H9 (cell line): ENCODE results near the gene MAGEA2B. TPM values are rescaled to one million over a fixed set of nuclear protein-coding genes. Genes with fewer than 3 reads are reported as not detected.
"Not testable (repeated sequence)": the region's sequence is repeated elsewhere in the genome, so short reads cannot be mapped to it uniquely, and the experiment has no call there.

Source experiments
- DNase-seq: peaks from one replicate; pipeline ENCODE4 v3.0.0-alpha.2; 2017
- H2AFZ ChIP-seq: one replicate; pipeline ENCODE4 v1.6.1; 2013; ENCODE audit warnings: mild to moderate bottlenecking, low read length, control low read depth, moderate library complexity
- H2AK5ac ChIP-seq: 2 replicates; pipeline ENCODE4 v1.6.1; 2013; ENCODE audit warnings: low read length, control low read depth, mixed read lengths; ENCODE audit not compliant: insufficient read length
- H2BK120ac ChIP-seq: one replicate; pipeline ENCODE4 v1.6.1; 2013; ENCODE audit warnings: low read depth, mild to moderate bottlenecking, low read length, control low read depth, inconsistent platforms; ENCODE audit not compliant: poor library complexity, severe bottlenecking
- H2BK12ac ChIP-seq: 2 replicates; pipeline ENCODE4 v1.6.1; 2013; ENCODE audit warnings: low read length, control low read depth, mixed read lengths, low read depth; ENCODE audit not compliant: insufficient read length
- H2BK15ac ChIP-seq: 2 replicates; pipeline ENCODE4 v1.6.1; 2013; ENCODE audit warnings: low read depth, low read length, control low read depth
- H2BK20ac ChIP-seq: one replicate; pipeline ENCODE4 v1.6.1; 2013; ENCODE audit warnings: low read depth, mild to moderate bottlenecking, low read length, control low read depth, inconsistent platforms; ENCODE audit not compliant: poor library complexity, severe bottlenecking
- H2BK5ac ChIP-seq: 2 replicates; pipeline ENCODE4 v1.6.1; 2013; ENCODE audit warnings: low read length, control low read depth, mixed read lengths; ENCODE audit not compliant: insufficient read length
- H3K14ac ChIP-seq: 2 replicates; pipeline ENCODE4 v1.6.1; 2013; ENCODE audit warnings: low read length, control low read depth; ENCODE audit not compliant: insufficient read depth
- H3K18ac ChIP-seq: 2 replicates; pipeline ENCODE4 v1.6.1; 2013; ENCODE audit warnings: low read depth, mild to moderate bottlenecking, mixed read lengths, low read length, control low read depth; ENCODE audit not compliant: insufficient read length
- H3K23ac ChIP-seq: 2 replicates; pipeline ENCODE4 v1.6.1; 2013; ENCODE audit warnings: low read length, control low read depth, mixed read lengths, low read depth; ENCODE audit not compliant: insufficient read length
- H3K23me2 ChIP-seq: 2 replicates; pipeline ENCODE4 v1.6.1; 2013; ENCODE audit warnings: low read depth, mild to moderate bottlenecking, mixed read lengths, low read length, control low read depth; ENCODE audit not compliant: insufficient read length, poor library complexity, severe bottlenecking
- H3K27ac ChIP-seq: 2 replicates; pipeline ENCODE4 v1.5.1; 2013; ENCODE audit warnings: low read length, control low read depth, mixed read lengths, low read depth; ENCODE audit not compliant: insufficient read length
- H3K27me3 ChIP-seq: 2 replicates; pipeline ENCODE4 v1.6.1; 2013; ENCODE audit warnings: low read length, control low read depth, inconsistent platforms; ENCODE audit not compliant: insufficient read depth
- H3K4ac ChIP-seq: 2 replicates; pipeline ENCODE4 v1.6.1; 2013; ENCODE audit warnings: low read depth, mild to moderate bottlenecking, control low read depth, inconsistent platforms, low read length, moderate library complexity
- H3K4me1 ChIP-seq: 2 replicates; pipeline ENCODE4 v1.6.1; 2013; ENCODE audit warnings: low read length, control low read depth, inconsistent platforms; ENCODE audit not compliant: insufficient read depth
- H3K4me2 ChIP-seq: 2 replicates; pipeline ENCODE4 v1.6.1; 2013; ENCODE audit warnings: low read length, control low read depth, mixed read lengths; ENCODE audit not compliant: insufficient read length, insufficient read depth
- H3K56ac ChIP-seq: 2 replicates; pipeline ENCODE4 v1.6.1; 2013; ENCODE audit warnings: low read depth, mild to moderate bottlenecking, mixed read lengths, low read length, control low read depth; ENCODE audit not compliant: insufficient read length
- H3K79me1 ChIP-seq: 2 replicates; pipeline ENCODE4 v1.6.1; 2013; ENCODE audit warnings: low read depth, mild to moderate bottlenecking, moderate library complexity, low read length, control low read depth, inconsistent platforms; ENCODE audit not compliant: insufficient read depth, poor library complexity, severe bottlenecking
- H3K79me2 ChIP-seq: 2 replicates; pipeline ENCODE4 v1.6.1; 2013; ENCODE audit warnings: low read length, control low read depth, inconsistent platforms; ENCODE audit not compliant: insufficient read depth
- H3K9ac ChIP-seq: 2 replicates; pipeline ENCODE4 v1.6.1; 2013; ENCODE audit warnings: low read length, control low read depth, mixed read lengths; ENCODE audit not compliant: insufficient read length; ENCODE audit errors: extremely low read depth
- H3K9me3 ChIP-seq: one replicate; pipeline ENCODE4 v1.6.1; 2013; ENCODE audit warnings: low read depth, low read length, inconsistent platforms; ENCODE audit not compliant: control insufficient read depth
- H3T11ph ChIP-seq: one replicate; pipeline ENCODE4 v1.6.1; 2013; ENCODE audit warnings: mild to moderate bottlenecking, low read length, control low read depth, inconsistent platforms
- H4K20me1 ChIP-seq: one replicate; pipeline ENCODE4 v1.6.1; 2013; ENCODE audit not compliant: control insufficient read depth, insufficient read length, insufficient read depth
- H4K5ac ChIP-seq: 2 replicates; pipeline ENCODE4 v1.6.1; 2013; ENCODE audit warnings: low read depth, mild to moderate bottlenecking, mixed read lengths, low read length, control low read depth; ENCODE audit not compliant: insufficient read length
- H4K8ac ChIP-seq: replicated peaks from 2 replicates; pipeline ENCODE4 v1.6.1; 2013; ENCODE audit warnings: low read length, control low read depth, mixed read lengths, low read depth; ENCODE audit not compliant: insufficient read length
- H4K91ac ChIP-seq: 2 replicates; pipeline ENCODE4 v1.6.1; 2013; ENCODE audit warnings: low read depth, mild to moderate bottlenecking, moderate library complexity, mixed read lengths, low read length, control low read depth; ENCODE audit not compliant: insufficient read length
- H3K27ac Mint-ChIP-seq, 3 experiments: 2 replicates in 2 of 3; 3 replicates in 1 of 3; pipeline ENCODE4 v1.8.0; 2020 to 2021; ENCODE audit warnings: mixed read lengths in 3 of 3, mild to moderate bottlenecking in 1 of 3, moderate library complexity in 1 of 3
- H3K27me3 Mint-ChIP-seq: 2 replicates; pipeline ENCODE4 v1.8.0; 2021; ENCODE audit warnings: low read depth, mild to moderate bottlenecking, moderate library complexity, mixed read lengths
- H3K36me3 Mint-ChIP-seq, 3 experiments: 2 replicates in 2 of 3; 3 replicates in 1 of 3; pipeline ENCODE4 v1.8.0; 2020 to 2021; ENCODE audit warnings: low read depth in 3 of 3, mixed read lengths in 3 of 3; ENCODE audit not compliant: insufficient read depth in 1 of 3
- H3K4me1 Mint-ChIP-seq, 2 experiments: 2 replicates each; pipeline ENCODE4 v1.8.0; 2020; ENCODE audit warnings: mixed read lengths in 2 of 2
- H3K4me3 Mint-ChIP-seq, 2 experiments: 2 replicates in 1 of 2; 3 replicates in 1 of 2; pipeline ENCODE4 v1.8.0; 2020 to 2021; ENCODE audit warnings: mild to moderate bottlenecking in 2 of 2, mixed read lengths in 2 of 2, moderate library complexity in 1 of 2
- H3K9me3 Mint-ChIP-seq, 2 experiments: 2 replicates in 1 of 2; 3 replicates in 1 of 2; pipeline ENCODE4 v1.8.0; 2020; ENCODE audit warnings: mild to moderate bottlenecking in 2 of 2, mixed read lengths in 2 of 2, moderate library complexity in 1 of 2
- WGBS: extraction: QIAGEN DNeasy Blood & Tissue Kit; methylation state at CpG from one replicate; pipeline ENCODE4 v1.1.7; 2013; ENCODE audit warnings: missing lambda C conversion rate, low lambda C conversion rate, mixed read lengths; ENCODE audit not compliant: insufficient read length; ENCODE audit errors: extremely low coverage; 5-methylcytosine and 5-hydroxymethylcytosine counted together
- total RNA-seq: library from RNA; stranded (reverse); gene quantifications from 2 replicates; pipeline ENCODE4 v1.2.1, GENCODE V29; 2021

MAGEA2B gene
- total RNA-seq, 1 experiment from 2014 or later = not detected

DNA sequence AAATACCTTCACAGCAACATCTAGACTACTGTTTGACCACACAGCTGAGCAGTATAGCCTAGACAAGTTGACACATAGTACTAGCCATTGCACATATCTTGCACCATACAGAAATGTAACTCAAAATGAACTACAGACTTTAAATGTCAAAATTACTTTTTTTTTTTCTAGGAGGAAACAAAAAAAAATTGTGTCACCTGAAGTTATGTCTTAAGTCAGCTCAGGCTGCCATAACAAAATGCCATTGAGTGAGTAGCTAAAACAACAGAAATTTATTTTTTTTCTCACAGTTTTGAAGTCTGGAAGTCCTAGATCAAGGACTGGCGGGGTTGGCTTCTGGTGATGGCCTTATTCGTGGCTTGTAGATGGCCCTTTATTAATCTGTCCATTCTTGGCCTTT is 5.3 kb upstream of the MAGEA2B start, which contains the start of gene CSAG2:
Gene CSAG2 (minus strand): TSS at position 101 of the 400 bp plus-strand sequence. CDS start 161 bp downstream, outside the sequence.
- not testable (repeated sequence) for H3K36me3 Mint-ChIP-seq, H3K4me1 ChIP-seq, H3K4me1 Mint-ChIP-seq

DNA sequence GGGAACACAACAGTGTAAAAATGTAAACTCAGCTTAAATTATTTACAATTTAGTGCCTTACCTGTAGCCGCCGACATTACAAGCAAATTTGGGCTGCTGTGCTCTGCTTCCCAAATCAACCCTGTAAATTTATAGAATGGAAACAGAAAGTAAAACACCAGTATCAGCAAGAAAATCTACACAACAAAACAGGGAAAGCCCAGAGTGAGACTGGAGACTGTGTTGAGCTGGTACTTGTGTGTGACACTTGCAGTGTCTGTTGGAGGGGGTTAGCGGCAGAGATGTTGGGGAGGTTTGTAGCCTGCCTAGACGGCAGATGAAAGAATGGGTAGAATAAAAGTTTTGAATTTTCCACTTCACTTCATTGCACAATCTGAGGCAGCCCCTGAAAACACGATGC is 1.2 kb upstream of the MAGEA2B start:
- H3K23ac ChIP-seq, H2BK5ac ChIP-seq, H3K9me3 Mint-ChIP-seq, H3K4me1 Mint-ChIP-seq, H3K27me3 Mint-ChIP-seq, H2BK12ac ChIP-seq, H3K4me3 Mint-ChIP-seq, H3K18ac ChIP-seq, H3K27me3 ChIP-seq, H2BK120ac ChIP-seq, H3K9ac ChIP-seq, H4K5ac ChIP-seq, H2AFZ ChIP-seq, H3K79me2 ChIP-seq, H3K4me2 ChIP-seq, H3K9me3 ChIP-seq, H2BK20ac ChIP-seq, H3K56ac ChIP-seq, H2AK5ac ChIP-seq, H3K27ac Mint-ChIP-seq, DNase-seq, H3K4me1 ChIP-seq, H4K8ac ChIP-seq, H3K4ac ChIP-seq, H3K27ac ChIP-seq, H3K79me1 ChIP-seq, H3K14ac ChIP-seq, H3T11ph ChIP-seq, H4K20me1 ChIP-seq, H4K91ac ChIP-seq, H3K36me3 Mint-ChIP-seq, H3K23me2 ChIP-seq, H2BK15ac ChIP-seq: not testable (repeated sequence)
- WGBS = no CpG with 5 or more reads among the region's 5 CpGs

More for the DNA sequence above, 5.3 kb upstream of the MAGEA2B start, which contains the start of gene CSAG2:
- not testable (repeated sequence) for H3K23me2 ChIP-seq, H2BK5ac ChIP-seq, H4K20me1 ChIP-seq, H3K27me3 ChIP-seq, H3K27ac Mint-ChIP-seq, H3K23ac ChIP-seq, DNase-seq, H3K4ac ChIP-seq, H3K9me3 Mint-ChIP-seq, H3K56ac ChIP-seq, H3K79me2 ChIP-seq, H3K9ac ChIP-seq, H4K8ac ChIP-seq, H3K14ac ChIP-seq, H2BK120ac ChIP-seq, H2AFZ ChIP-seq, H3K4me2 ChIP-seq, H2BK12ac ChIP-seq, H3T11ph ChIP-seq, H2BK15ac ChIP-seq, H3K27ac ChIP-seq, H3K4me3 Mint-ChIP-seq, H2BK20ac ChIP-seq, H3K18ac ChIP-seq, H2AK5ac ChIP-seq, H3K27me3 Mint-ChIP-seq, H4K91ac ChIP-seq, H3K9me3 ChIP-seq, H3K79me1 ChIP-seq, H4K5ac ChIP-seq
- WGBS = no CpG with 5 or more reads among the region's 2 CpGs
